DND-41 (cell line): Measurements from ENCODE around the gene SUCLG2.
A peak's percentile ranks its signal among the peaks of the same experiment; 100 is the strongest.

ENCODE experiments used
- ATAC-seq: fragments of 200-7000 bp; cut with Tn5 transposase; 3 replicates; pipeline ENCODE4 v1.9.1; 2021; ENCODE audit warnings: low read depth; ENCODE audit not compliant: insufficient read depth
- DNase-seq: peaks from one replicate; pipeline ENCODE4 v3.0.0-alpha.2; 2020
- H2AFZ ChIP-seq: 2 replicates; pipeline ENCODE4 v1.6.0; 2012; ENCODE audit warnings: low read depth, low read length
- H3K27ac ChIP-seq: 2 replicates; pipeline ENCODE4 v1.5.1; 2012; ENCODE audit warnings: low read length, inconsistent platforms
- H3K27me3 ChIP-seq: fragments of 200-600 bp; sonication (generic); 2 replicates; pipeline ENCODE4 v1.6.0; 2012; ENCODE audit warnings: low read length, mild to moderate bottlenecking, inconsistent platforms; ENCODE audit not compliant: insufficient read depth, poor library complexity
- H3K36me3 ChIP-seq: 2 replicates; pipeline ENCODE4 v1.5.1; 2012; ENCODE audit warnings: low read length, inconsistent platforms; ENCODE audit not compliant: insufficient read depth
- H3K4me1 ChIP-seq: 2 replicates; pipeline ENCODE4 v1.5.1; 2012; ENCODE audit warnings: mild to moderate bottlenecking, low read length; ENCODE audit not compliant: insufficient read depth
- H3K4me2 ChIP-seq: 2 replicates; pipeline ENCODE4 v1.6.0; 2012; ENCODE audit warnings: mild to moderate bottlenecking, moderate library complexity, low read length, inconsistent platforms; ENCODE audit not compliant: insufficient read depth
- H3K4me3 ChIP-seq, 2 experiments: fragments of 200-600 bp in 1 of 2; shearing (Covaris generic) in 1 of 2; 2 replicates each; pipeline ENCODE4 v1.5.1; 2012 to 2016; ENCODE audit warnings: inconsistent platforms in 2 of 2, low read length in 2 of 2, mild to moderate bottlenecking in 2 of 2, low read depth in 1 of 2, moderate library complexity in 1 of 2
- H3K79me2 ChIP-seq: 2 replicates; pipeline ENCODE4 v1.6.0; 2012; ENCODE audit warnings: low read length, inconsistent platforms; ENCODE audit not compliant: insufficient read depth
- H3K9ac ChIP-seq: 2 replicates; pipeline ENCODE4 v1.6.0; 2012; ENCODE audit warnings: low read depth, mild to moderate bottlenecking, inconsistent platforms, low read length, moderate library complexity
- H3K9me3 ChIP-seq: 2 replicates; pipeline ENCODE4 v1.5.1; 2012; ENCODE audit warnings: low read length, moderate library complexity, mild to moderate bottlenecking, inconsistent platforms; ENCODE audit not compliant: insufficient read depth, severe bottlenecking
- H4K20me1 ChIP-seq: 2 replicates; pipeline ENCODE4 v1.6.0; 2012; ENCODE audit warnings: low read length; ENCODE audit not compliant: insufficient read depth
- CTCF ChIP-seq: IDR thresholded peaks from 2 replicates; pipeline ENCODE4 v1.5.1; 2012; ENCODE audit warnings: borderline replicate concordance, low read length, moderate library complexity, mild to moderate bottlenecking; ENCODE audit not compliant: poor library complexity, severe bottlenecking; ENCODE audit errors: extremely low read depth
- EZH2 ChIP-seq: IDR thresholded peaks from 3 replicates; pipeline ENCODE4 v1.6.1; 2012; ENCODE audit warnings: borderline replicate concordance, low read depth, mild to moderate bottlenecking, moderate library complexity, low read length, inconsistent platforms; ENCODE audit not compliant: severe bottlenecking

The SUCLG2 gene

GRCh38 chr3:67684211-67684610, 29.8 kb upstream of the SUCLG2 start:
- Histone ChIP-seq H4K20me1 (no peaks in the 10 kb centered on the region), H3K9me3 (no peaks in the 10 kb centered on the region), H3K27me3 (no peaks in the 10 kb centered on the region), H3K4me2 (no peak overlapping the region), H3K27ac (no peak overlapping the region), H3K79me2 (no peaks in the 10 kb centered on the region), H2AFZ (no peak overlapping the region), H3K36me3 (no peaks in the 10 kb centered on the region), H3K9ac (no peak overlapping the region), H3K4me3 (no peak overlapping the region), H3K4me1 (peaks cover 7% of the 10 kb centered on the region; the same call in 1 of the 2 replicates)
- TF ChIP-seq EZH2 (no peak), CTCF (no peak)
- ATAC-seq (no peak), DNase-seq (no peak)

- no peak for ATAC-seq
Measured at GRCh38 chr3:67683522-67683921, 29.1 kb upstream of the SUCLG2 start.

GRCh38 chr3:67678665-67679064, 24.3 kb upstream of the SUCLG2 start:
- Histone ChIP-seq H3K27ac (no peak overlapping the region), H3K27me3 (no peaks in the 10 kb centered on the region), H3K4me3 (no peak overlapping the region), H3K9me3 (no peaks in the 10 kb centered on the region), H4K20me1 (no peaks in the 10 kb centered on the region), H2AFZ (no peak overlapping the region), H3K79me2 (no peaks in the 10 kb centered on the region), H3K36me3 (no peaks in the 10 kb centered on the region), H3K9ac (no peak overlapping the region), H3K4me1 (no peaks in the 10 kb centered on the region; the same call in 1 of the 2 replicates), H3K4me2 (no peak overlapping the region)
- ATAC-seq (peak; percentile 62; the same call in 2 of the 3 replicates), DNase-seq (peak; percentile 5)
- TF ChIP-seq EZH2 (no peak), CTCF (no peak)

More at GRCh38 chr3:67683522-67683921, 29.1 kb upstream of the SUCLG2 start:
- no peaks in the 10 kb centered on the region for H3K79me2 ChIP-seq
- no peak overlapping the region for H3K27ac ChIP-seq
- H3K4me2 ChIP-seq = no peak overlapping the region
- H3K4me3 ChIP-seq = no peak overlapping the region
- H3K27me3 ChIP-seq = no peaks in the 10 kb centered on the region
- TF ChIP-seq CTCF = no peak
- TF ChIP-seq EZH2 = no peak
- H3K9ac ChIP-seq = no peak overlapping the region
- no peaks in the 10 kb centered on the region for H4K20me1 ChIP-seq
- no peaks in the 10 kb centered on the region for H3K9me3 ChIP-seq
- DNase-seq = no peak
- no peak overlapping the region for H2AFZ ChIP-seq
- H3K36me3 ChIP-seq = no peaks in the 10 kb centered on the region
- peaks cover 7% of the 10 kb centered on the region for H3K4me1 ChIP-seq

- Histone ChIP-seq H3K4me2 (no peak overlapping the region), H3K9ac (no peak overlapping the region), H3K27me3 (no peaks in the 10 kb centered on the region), H3K36me3 (no peaks in the 10 kb centered on the region), H3K9me3 (no peaks in the 10 kb centered on the region), H3K4me1 (no peaks in the 10 kb centered on the region; the same call in 1 of the 2 replicates), H2AFZ (no peak overlapping the region), H3K27ac (no peak overlapping the region), H4K20me1 (no peaks in the 10 kb centered on the region), H3K79me2 (no peaks in the 10 kb centered on the region), H3K4me3 (no peak overlapping the region)
- ATAC-seq (no peak), DNase-seq (no peak)
- TF ChIP-seq EZH2 = no peak
- no peak for TF ChIP-seq CTCF
Measured at GRCh38 chr3:67674055-67674454, 19.6 kb upstream of the SUCLG2 start.
